Thyroid gland (tissue), 4 donors: ENCODE data around the gene NFYC. TPM values are rescaled to one million over a fixed set of nuclear protein-coding genes. Genes with fewer than 3 reads are reported as not detected.
A peak's percentile ranks its signal among the peaks of the same experiment; 100 is the strongest.
"Not testable (repeated sequence)": the region's sequence is repeated elsewhere in the genome, so short reads cannot be mapped to it uniquely, and the experiment has no call there.

Experiments used
- DNase-seq, 2 donors: peaks; one replicate each; pipeline ENCODE4 v3.0.0-alpha.2; 2019
- H3K27ac ChIP-seq, 3 donors: fragments of 200-600 bp; sonication (generic); 1 replicate in 2 of 3; 2 replicates in 1 of 3; pipeline ENCODE4 v1.5.1; 2016 to 2019; ENCODE audit warnings: mild to moderate bottlenecking in 1 of 3, moderate library complexity in 1 of 3
- H3K27me3 ChIP-seq: fragments of 200-600 bp; sonication (generic); one replicate; pipeline ENCODE4 v1.5.1; 2019
- H3K36me3 ChIP-seq, 2 donors: fragments of 200-600 bp; sonication (generic); one replicate each; pipeline ENCODE4 v1.5.1; 2016 to 2019
- H3K4me1 ChIP-seq, 2 donors: fragments of 200-600 bp; sonication (generic); one replicate each; pipeline ENCODE4 v1.5.1; 2017 to 2019
- H3K4me3 ChIP-seq, 3 donors: fragments of 200-600 bp; sonication (generic); replicated peaks in 1 of 3; 1 replicate in 2 of 3; 2 replicates in 1 of 3; pipeline ENCODE4 v1.5.1; 2016; ENCODE audit warnings: mild to moderate bottlenecking in 1 of 3
- H3K9me3 ChIP-seq: fragments of 200-600 bp; sonication (generic); one replicate; pipeline ENCODE4 v1.5.1; 2017
- CTCF ChIP-seq, 6 experiments: fragments of 200-600 bp in 3 of 6; fragments of 450-650 bp in 3 of 6; sonication (generic) in 3 of 6; IDR thresholded peaks; one replicate each; pipeline ENCODE4 v1.5.1; 2016 to 2019; ENCODE audit warnings: antibody characterized with exemption in 6 of 6, mild to moderate bottlenecking in 2 of 6, inconsistent platforms in 1 of 6, moderate library complexity in 1 of 6
- POLR2A ChIP-seq, 2 donors: fragments of 450-650 bp; IDR thresholded peaks; one replicate each; pipeline ENCODE4 v1.6.1; 2017; ENCODE audit warnings: antibody characterized with exemption in 2 of 2, mild to moderate bottlenecking in 2 of 2, moderate library complexity in 1 of 2
- WGBS, 2 donors: methylation state at CpG; one replicate each; pipeline ENCODE4 v1.1.5; 2017; 5-methylcytosine and 5-hydroxymethylcytosine counted together
- intact Hi-C: fragments of 100-400 bp; cut with DNase I; formaldehyde crosslinking; loops from one replicate; pipeline ENCODE4 v1.15.1; 2023
- total RNA-seq, 4 donors: library from RNA; depleted of rRNA; stranded (reverse); fragments of >200 nt; gene quantifications; one replicate each; pipeline ENCODE4 v1.2.3, GENCODE V29; 2016

NFYC gene
- total RNA-seq, 4 donors from 2014 or later, result 70.5 to 175 (median 96.7) TPM

GRCh38 chr1:40694353-40694874 is 2.9 kb downstream of the NFYC start:
- TF ChIP-seq CTCF (IDR thresholded peaks at IDR 0.05) (no peak), POLR2A (IDR thresholded peaks at IDR 0.05) (no peak)
- Histone ChIP-seq H3K27me3 (no peaks in the 10 kb centered on the region), H3K4me3 (no peak overlapping the region), H3K4me1 (peaks cover 33% of the 10 kb centered on the region in 2 donors), H3K9me3 (no peaks in the 10 kb centered on the region), H3K36me3 (no peaks in the 10 kb centered on the region), H3K27ac (no peak overlapping the region)
- intact Hi-C loops, result loop anchor here (10.0 kb wide), 1 partner anchor 90 kb away; the partner anchor contains the start of gene KCNQ4
- no peak for DNase-seq
- WGBS, 2 donors, result 68 to 73% methylated on average over 2 of the region's 2 CpGs

- no peak for TF ChIP-seq POLR2A (IDR thresholded peaks at IDR 0.05)
- TF ChIP-seq CTCF (IDR thresholded peaks at IDR 0.05), result no peak
- intact Hi-C loops, result loop anchor here (10.0 kb wide), 1 partner anchor 89 kb away; the partner anchor contains the start of gene KCNQ4
- peak overlapping the region; percentile 1 to 61 (median 28) for H3K27ac ChIP-seq
- H3K9me3 ChIP-seq, result no peaks in the 10 kb centered on the region
- 69 to 78% methylated on average over 4 of the region's 4 CpGs for WGBS, 2 donors
- peak in 1 of 2 donors; percentile 10 for DNase-seq
- H3K27me3 ChIP-seq, result no peaks in the 10 kb centered on the region
- H3K4me3 ChIP-seq, result no peak overlapping the region
- no peaks in the 10 kb centered on the region for H3K36me3 ChIP-seq
- H3K4me1 ChIP-seq, result peaks cover 33 to 40% of the 10 kb centered on the region in 2 donors
These were observed 4.8 kb downstream of the NFYC start for GRCh38 chr1:40696294-40696693.

GRCh38 chr1:40697436-40697835 is 5.9 kb downstream of the NFYC start:
- Histone ChIP-seq H3K36me3 (no peaks in the 10 kb centered on the region), H3K27me3 (no peaks in the 10 kb centered on the region), H3K4me3 (no peak overlapping the region), H3K9me3 (no peaks in the 10 kb centered on the region), H3K4me1 (peaks cover 39 to 50% of the 10 kb centered on the region in 2 donors), H3K27ac (no peak overlapping the region)
- no peak for TF ChIP-seq POLR2A (IDR thresholded peaks at IDR 0.05)
- TF ChIP-seq CTCF (IDR thresholded peaks at IDR 0.05), result no peak
- 67 to 71% methylated on average over 5 of the region's 5 CpGs for WGBS, 2 donors
- DNase-seq, result no peak
- intact Hi-C loops, result loop anchor here (10.0 kb wide), 1 partner anchor 87 kb away; the partner anchor contains the start of gene KCNQ4

GRCh38 chr1:40699787-40700186 is 8.3 kb downstream of the NFYC start:
- intact Hi-C loops, result loop anchor here (10.0 kb wide), 1 partner anchor 85 kb away; the partner anchor contains the start of gene KCNQ4
- no peak for TF ChIP-seq POLR2A (IDR thresholded peaks at IDR 0.05)
- no peak for TF ChIP-seq CTCF (IDR thresholded peaks at IDR 0.05)
- H3K36me3 ChIP-seq, result no peaks in the 10 kb centered on the region
- no peaks in the 10 kb centered on the region for H3K27me3 ChIP-seq
- no peak for DNase-seq
- H3K4me3 ChIP-seq, result no peak overlapping the region
- no peak overlapping the region for H3K27ac ChIP-seq
- WGBS, 2 donors, result 82 to 84% methylated on average over 6 of the region's 6 CpGs
- H3K9me3 ChIP-seq, result no peaks in the 10 kb centered on the region
- peaks cover 43 to 57% of the 10 kb centered on the region in 2 donors for H3K4me1 ChIP-seq

- Histone ChIP-seq H3K27ac (peak overlapping the region in 1 of 3 donors; percentile 6), H3K4me1 (peaks cover 43 to 56% of the 10 kb centered on the region in 2 donors), H3K36me3 (no peaks in the 10 kb centered on the region), H3K4me3 (no peak overlapping the region), H3K9me3 (no peaks in the 10 kb centered on the region), H3K27me3 (no peaks in the 10 kb centered on the region)
- WGBS, 2 donors, result 23 to 39% methylated on average over 3 of the region's 3 CpGs
- TF ChIP-seq POLR2A (IDR thresholded peaks at IDR 0.05) (no peak), CTCF (IDR thresholded peaks at IDR 0.05) (no peak)
- peak in 1 of 2 donors; percentile 6 for DNase-seq
- intact Hi-C loops, result no loop called here
These were observed 10.2 kb downstream of the NFYC start for GRCh38 chr1:40701684-40702083.

- H3K36me3 ChIP-seq, intact Hi-C loops, DNase-seq, H3K4me3 ChIP-seq, H3K27ac ChIP-seq, H3K9me3 ChIP-seq, H3K27me3 ChIP-seq: not testable (repeated sequence)
- WGBS, 2 donors, result 94 to 95% methylated on average over 9 of the region's 9 CpGs
- peaks cover 31 to 45% of the 10 kb centered on the region in 2 donors for H3K4me1 ChIP-seq
These were observed 11.3 kb downstream of the NFYC start for GRCh38 chr1:40702810-40703209.
